ENCODE data around the gene NFYC. TPM values are rescaled to one million over a fixed set of nuclear protein-coding genes. Genes with fewer than 3 reads are reported as not detected.

The NFYC gene
- total RNA-seq, 1 donor from 2014 or later = 51.1 TPM

DNA sequence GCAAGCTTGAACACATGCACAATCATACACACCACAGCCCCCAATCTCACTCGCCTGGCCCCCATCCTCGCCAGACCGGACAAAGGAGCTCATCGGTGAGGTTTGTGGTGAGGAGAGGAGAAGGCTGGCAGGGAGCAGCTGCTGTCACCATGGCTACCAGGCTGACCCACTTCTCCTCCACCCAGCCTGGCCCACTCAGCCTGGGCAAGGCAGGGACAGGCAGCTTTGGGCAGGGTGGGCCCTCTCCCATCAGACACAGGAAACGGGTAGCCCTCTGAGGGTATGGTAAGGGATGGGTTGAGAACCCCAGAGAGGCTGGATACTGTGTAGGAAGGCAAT lies 41.9 kb upstream of the NFYC start:
- Histone ChIP-seq H2AFZ (ENCODE audit: low read depth, low read length) (no peak overlapping the region), H3K9me3 (ENCODE audit: insufficient read depth, low read depth, low read length) (no peaks in the 10 kb centered on the region), H3K79me2 (ENCODE audit: insufficient read depth, low read length) (no peaks in the 10 kb centered on the region), H3K4me2 (ENCODE audit: low read length) (no peak overlapping the region), H3K27me3 (ENCODE audit: insufficient read depth, low read length) (peaks cover 21% of the 10 kb centered on the region), H3K4me1 (ENCODE audit: insufficient read depth, low read length) (peaks cover 6% of the 10 kb centered on the region), H3K27ac (ENCODE audit: low read depth, low read length) (no peak overlapping the region), H3K9ac (ENCODE audit: low read length) (no peak overlapping the region), H3K36me3 (ENCODE audit: insufficient read depth, low read length) (no peaks in the 10 kb centered on the region), H4K20me1 (ENCODE audit: insufficient read depth, low read length) (no peaks in the 10 kb centered on the region), H3K4me3 (ENCODE audit: insufficient read depth, low read depth, low read length) (no peak overlapping the region)
- TF ChIP-seq EZH2 (IDR thresholded peaks at IDR 0.05; ENCODE audit: insufficient read depth, low read length) = no peak
- TF ChIP-seq, protein P1, sequence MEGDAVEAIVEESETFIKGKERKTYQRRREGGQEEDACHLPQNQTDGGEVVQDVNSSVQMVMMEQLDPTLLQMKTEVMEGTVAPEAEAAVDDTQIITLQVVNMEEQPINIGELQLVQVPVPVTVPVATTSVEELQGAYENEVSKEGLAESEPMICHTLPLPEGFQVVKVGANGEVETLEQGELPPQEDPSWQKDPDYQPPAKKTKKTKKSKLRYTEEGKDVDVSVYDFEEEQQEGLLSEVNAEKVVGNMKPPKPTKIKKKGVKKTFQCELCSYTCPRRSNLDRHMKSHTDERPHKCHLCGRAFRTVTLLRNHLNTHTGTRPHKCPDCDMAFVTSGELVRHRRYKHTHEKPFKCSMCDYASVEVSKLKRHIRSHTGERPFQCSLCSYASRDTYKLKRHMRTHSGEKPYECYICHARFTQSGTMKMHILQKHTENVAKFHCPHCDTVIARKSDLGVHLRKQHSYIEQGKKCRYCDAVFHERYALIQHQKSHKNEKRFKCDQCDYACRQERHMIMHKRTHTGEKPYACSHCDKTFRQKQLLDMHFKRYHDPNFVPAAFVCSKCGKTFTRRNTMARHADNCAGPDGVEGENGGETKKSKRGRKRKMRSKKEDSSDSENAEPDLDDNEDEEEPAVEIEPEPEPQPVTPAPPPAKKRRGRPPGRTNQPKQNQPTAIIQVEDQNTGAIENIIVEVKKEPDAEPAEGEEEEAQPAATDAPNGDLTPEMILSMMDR (IDR thresholded peaks at IDR 0.05; ENCODE audit: insufficient read depth, low read depth, low read length) = no peak
- Mint-ChIP-seq H3K27ac (ENCODE audit: unreplicated experiment) (no peak overlapping the region), H3K36me3 (ENCODE audit: low read depth, unreplicated experiment) (no peaks in the 10 kb centered on the region), H3K4me1 (ENCODE audit: low read depth, unreplicated experiment) (peaks cover 15% of the 10 kb centered on the region), H3K27me3 (ENCODE audit: low read depth, unreplicated experiment) (peaks cover 16% of the 10 kb centered on the region), H3K9me3 (ENCODE audit: unreplicated experiment) (no peaks in the 10 kb centered on the region), H3K4me3 (ENCODE audit: unreplicated experiment) (no peak overlapping the region)
- DNase-seq (ENCODE audit: low read depth) (no peak), FAIRE-seq (no peak)

DNA sequence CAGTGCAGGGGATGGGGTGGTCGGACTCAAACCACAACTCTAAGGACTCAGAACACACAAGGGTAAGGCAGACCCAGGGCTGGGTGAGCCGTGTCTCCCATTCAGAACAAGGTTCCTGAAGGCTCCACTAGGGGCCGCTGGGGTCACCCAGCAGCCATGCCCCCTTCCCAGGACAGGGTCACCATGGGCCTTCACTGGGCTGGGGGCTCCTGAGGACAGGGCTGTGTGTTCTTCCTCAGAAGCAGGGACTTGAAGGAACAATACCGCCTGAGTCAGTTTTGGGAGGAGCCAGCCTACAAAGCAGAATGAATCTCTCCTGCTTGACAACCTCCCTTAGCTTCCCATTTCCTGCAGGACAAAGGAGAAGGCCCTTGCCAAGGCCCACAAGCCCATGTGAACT lies 41.4 kb upstream of the NFYC start:
- Histone ChIP-seq H4K20me1 (ENCODE audit: insufficient read depth, low read length) (no peaks in the 10 kb centered on the region), H2AFZ (ENCODE audit: low read depth, low read length) (no peak overlapping the region), H3K4me2 (ENCODE audit: low read length) (no peak overlapping the region), H3K79me2 (ENCODE audit: insufficient read depth, low read length) (no peaks in the 10 kb centered on the region), H3K4me3 (ENCODE audit: insufficient read depth, low read depth, low read length) (no peak overlapping the region), H3K4me1 (ENCODE audit: insufficient read depth, low read length) (peaks cover 6% of the 10 kb centered on the region), H3K27me3 (ENCODE audit: insufficient read depth, low read length) (peaks cover 22% of the 10 kb centered on the region), H3K36me3 (ENCODE audit: insufficient read depth, low read length) (no peaks in the 10 kb centered on the region), H3K9ac (ENCODE audit: low read length) (no peak overlapping the region), H3K27ac (ENCODE audit: low read depth, low read length) (no peak overlapping the region), H3K9me3 (ENCODE audit: insufficient read depth, low read depth, low read length) (no peaks in the 10 kb centered on the region)
- H3K9me3 Mint-ChIP-seq (ENCODE audit: unreplicated experiment) = no peaks in the 10 kb centered on the region
- peaks cover 15% of the 10 kb centered on the region for H3K4me1 Mint-ChIP-seq (ENCODE audit: low read depth, unreplicated experiment)
- peaks cover 18% of the 10 kb centered on the region for H3K27me3 Mint-ChIP-seq (ENCODE audit: low read depth, unreplicated experiment)
- TF ChIP-seq, protein P1 (IDR thresholded peaks at IDR 0.05; ENCODE audit: insufficient read depth, low read depth, low read length) = no peak
- no peak for TF ChIP-seq EZH2 (IDR thresholded peaks at IDR 0.05; ENCODE audit: insufficient read depth, low read length)
- FAIRE-seq = no peak
- DNase-seq (ENCODE audit: low read depth) = no peak
- no peak overlapping the region for H3K27ac Mint-ChIP-seq (ENCODE audit: unreplicated experiment)
- no peak overlapping the region for H3K4me3 Mint-ChIP-seq (ENCODE audit: unreplicated experiment)
- H3K36me3 Mint-ChIP-seq (ENCODE audit: low read depth, unreplicated experiment) = no peaks in the 10 kb centered on the region

DNA sequence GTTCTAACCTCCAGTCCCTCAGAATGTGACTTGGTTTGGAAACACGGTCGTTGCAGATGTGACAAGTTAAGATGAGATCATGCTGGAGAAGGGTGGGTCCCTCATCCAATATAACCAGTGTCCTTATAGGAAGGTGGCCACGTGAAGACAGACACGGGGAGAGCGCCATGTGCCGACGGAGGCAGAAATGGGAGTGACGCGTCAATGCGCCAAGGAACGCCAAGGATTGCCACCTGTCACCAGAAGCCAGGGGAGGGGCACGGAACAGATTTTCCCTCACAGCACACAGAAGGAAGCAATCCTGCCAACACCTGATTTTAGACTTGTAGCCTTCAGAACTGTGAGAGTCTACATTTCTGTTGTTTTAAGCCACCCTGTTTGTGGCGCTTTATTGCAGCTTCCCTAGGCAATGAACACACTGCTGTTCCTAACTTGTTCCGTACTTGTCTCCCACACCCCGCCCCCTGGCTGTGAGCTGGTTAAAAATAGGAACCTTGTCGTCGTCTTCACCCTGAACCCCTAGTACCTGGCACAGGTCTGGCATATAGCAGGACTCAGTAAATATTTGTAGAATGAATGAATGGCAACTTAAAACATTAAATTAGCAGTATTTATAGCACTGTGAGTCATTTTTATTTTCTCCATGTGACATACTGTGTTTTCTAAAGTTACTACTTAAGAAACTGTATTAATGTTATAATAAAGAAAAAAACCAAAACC lies 40.2 kb upstream of the NFYC start:
- Histone ChIP-seq H2AFZ (ENCODE audit: low read depth, low read length) (no peak overlapping the region), H3K79me2 (ENCODE audit: insufficient read depth, low read length) (no peaks in the 10 kb centered on the region), H3K9me3 (ENCODE audit: insufficient read depth, low read depth, low read length) (no peaks in the 10 kb centered on the region), H3K4me3 (ENCODE audit: insufficient read depth, low read depth, low read length) (no peak overlapping the region), H4K20me1 (ENCODE audit: insufficient read depth, low read length) (no peaks in the 10 kb centered on the region), H3K36me3 (ENCODE audit: insufficient read depth, low read length) (no peaks in the 10 kb centered on the region), H3K4me2 (ENCODE audit: low read length) (no peak overlapping the region), H3K4me1 (ENCODE audit: insufficient read depth, low read length) (peaks cover 4% of the 10 kb centered on the region), H3K27ac (ENCODE audit: low read depth, low read length) (no peak overlapping the region), H3K9ac (ENCODE audit: low read length) (no peak overlapping the region), H3K27me3 (ENCODE audit: insufficient read depth, low read length) (peaks cover 22% of the 10 kb centered on the region)
- no peak for FAIRE-seq
- Mint-ChIP-seq H3K9me3 (ENCODE audit: unreplicated experiment) (no peaks in the 10 kb centered on the region), H3K27ac (ENCODE audit: unreplicated experiment) (no peak overlapping the region), H3K36me3 (ENCODE audit: low read depth, unreplicated experiment) (no peaks in the 10 kb centered on the region), H3K27me3 (ENCODE audit: low read depth, unreplicated experiment) (peaks cover 18% of the 10 kb centered on the region), H3K4me1 (ENCODE audit: low read depth, unreplicated experiment) (peaks cover 9% of the 10 kb centered on the region), H3K4me3 (ENCODE audit: unreplicated experiment) (no peak overlapping the region)
- no peak for TF ChIP-seq EZH2 (IDR thresholded peaks at IDR 0.05; ENCODE audit: insufficient read depth, low read length)
- TF ChIP-seq, protein P1 (IDR thresholded peaks at IDR 0.05; ENCODE audit: insufficient read depth, low read depth, low read length) = no peak
- no peak for DNase-seq (ENCODE audit: low read depth)

All from astrocyte (in vitro differentiated cells and primary cell).